Left ventricle myocardium inferior (tissue), 1 donor: ENCODE data around the gene MECP2. TPM values are rescaled to one million over a fixed set of nuclear protein-coding genes. Genes with fewer than 3 reads are reported as not detected.
"Not testable (repeated sequence)": the region's sequence is repeated elsewhere in the genome, so short reads cannot be mapped to it uniquely, and the experiment has no call there.

Source experiments
- DNase-seq: peaks from one replicate; pipeline ENCODE4 v3.0.0-alpha.2; 2020
- H3K27ac ChIP-seq: fragments of 200-600 bp; replicated peaks from 2 replicates; pipeline ENCODE4 v1.8.0; 2021
- H3K27me3 ChIP-seq: fragments of 200-600 bp; 2 replicates; pipeline ENCODE4 v1.8.0; 2021; ENCODE audit warnings: low read depth
- H3K36me3 ChIP-seq: fragments of 200-600 bp; 2 replicates; pipeline ENCODE4 v1.8.0; 2021
- H3K4me1 ChIP-seq: fragments of 200-600 bp; 2 replicates; pipeline ENCODE4 v1.8.0; 2021
- H3K4me3 ChIP-seq: fragments of 200-600 bp; 2 replicates; pipeline ENCODE4 v1.8.0; 2021; ENCODE audit warnings: mild to moderate bottlenecking, moderate library complexity
- H3K9me3 ChIP-seq: fragments of 200-600 bp; replicated peaks from 2 replicates; pipeline ENCODE4 v1.8.0; 2021
- CTCF ChIP-seq: fragments of 200-600 bp; IDR thresholded peaks from 2 replicates; pipeline ENCODE4 v1.8.0; 2021; ENCODE audit warnings: antibody characterized with exemption, mild to moderate bottlenecking, borderline replicate concordance
- intact Hi-C: fragments of 100-400 bp; cut with micrococcal nuclease; formaldehyde crosslinking; loops from one replicate; pipeline ENCODE4 v1.11.0; 2022
- total RNA-seq: library from RNA; stranded (reverse); fragmentation: NEBNext Ultra II Directional; extraction: Animal tissue kit (Norgen Biotek cat#: 25700); gene quantifications from one replicate; pipeline ENCODE4 v1.2.1, GENCODE V29; 2021
- donor health status: DM: no; HTN: yes; CAD: no; lungs with severe emphysema.

The MECP2 gene
- total RNA-seq, 1 donor from 2014 or later: 28.3 TPM

GRCh38 chrX:153988493-153988892 is 109.0 kb downstream of the MECP2 start:
- Histone ChIP-seq H3K4me1 (no peaks in the 10 kb centered on the region), H3K36me3 (no peaks in the 10 kb centered on the region), H3K9me3 (no peaks in the 10 kb centered on the region), H3K27me3 (no peaks in the 10 kb centered on the region), H3K4me3 (no peak overlapping the region), H3K27ac (no peak overlapping the region)
- intact Hi-C loops: no loop called here
- no peak for TF ChIP-seq CTCF
- DNase-seq: no peak

GRCh38 chrX:153984351-153985178 is 113.0 kb downstream of the MECP2 start:
- Histone ChIP-seq H3K27ac (peak overlapping the region; percentile 77), H3K4me3 (peak overlapping the region; percentile 47), H3K9me3 (no peaks in the 10 kb centered on the region), H3K36me3 (no peaks in the 10 kb centered on the region), H3K4me1 (no peaks in the 10 kb centered on the region), H3K27me3 (no peaks in the 10 kb centered on the region)
- no peak for DNase-seq
- TF ChIP-seq CTCF: no peak
- intact Hi-C loops: no loop called here

GRCh38 chrX:153983321-153983801 is 114.2 kb downstream of the MECP2 start:
- Histone ChIP-seq H3K27ac (no peak overlapping the region), H3K36me3 (no peaks in the 10 kb centered on the region), H3K4me3 (no peak overlapping the region), H3K9me3 (no peaks in the 10 kb centered on the region), H3K27me3 (no peaks in the 10 kb centered on the region), H3K4me1 (no peaks in the 10 kb centered on the region)
- no peak for TF ChIP-seq CTCF
- no peak for DNase-seq
- intact Hi-C loops: no loop called here

- Histone ChIP-seq H3K9me3 (no peaks in the 10 kb centered on the region), H3K4me1 (no peaks in the 10 kb centered on the region), H3K4me3 (no peak overlapping the region), H3K36me3 (no peaks in the 10 kb centered on the region), H3K27ac (no peak overlapping the region), H3K27me3 (no peaks in the 10 kb centered on the region)
- peak; percentile 48 for DNase-seq
- no peak for TF ChIP-seq CTCF
- intact Hi-C loops: no loop called here
Observed at GRCh38 chrX:153981771-153982533, 115.6 kb downstream of the MECP2 start.

- no peaks in the 10 kb centered on the region for H3K36me3 ChIP-seq
- H3K27me3 ChIP-seq: no peaks in the 10 kb centered on the region
- no peaks in the 10 kb centered on the region for H3K9me3 ChIP-seq
- TF ChIP-seq CTCF: no peak
- no peak overlapping the region for H3K4me3 ChIP-seq
- no peak overlapping the region for H3K27ac ChIP-seq
- no peak for DNase-seq
- intact Hi-C loops: no loop called here
- H3K4me1 ChIP-seq: no peaks in the 10 kb centered on the region
Observed at GRCh38 chrX:153981231-153981630, 116.3 kb downstream of the MECP2 start.

GRCh38 chrX:153980394-153980793 is 117.1 kb downstream of the MECP2 start:
- H3K36me3 ChIP-seq, H3K4me1 ChIP-seq, H3K9me3 ChIP-seq, intact Hi-C loops, H3K27ac ChIP-seq, H3K4me3 ChIP-seq, H3K27me3 ChIP-seq, DNase-seq: not testable (repeated sequence)
